Suprapubic skin (tissue), 3 donors: Measurements from ENCODE around the gene PHETA1.

Experiments
- POLR2A ChIP-seq, 2 donors: fragments of 450-650 bp; IDR thresholded peaks; one replicate each; pipeline ENCODE4 v1.6.1; 2017; ENCODE audit warnings: antibody characterized with exemption in 2 of 2, mild to moderate bottlenecking in 2 of 2, moderate library complexity in 2 of 2
- TF ChIP-seq, protein P1 (sequence below), 2 donors: fragments of 200-600 bp in 1 of 2; fragments of 450-650 bp in 1 of 2; sonication (generic) in 1 of 2; IDR thresholded peaks; one replicate each; pipeline ENCODE4 v1.5.1; 2016 to 2019; ENCODE audit warnings: antibody characterized with exemption in 2 of 2, mild to moderate bottlenecking in 1 of 2, moderate library complexity in 1 of 2

DNA sequence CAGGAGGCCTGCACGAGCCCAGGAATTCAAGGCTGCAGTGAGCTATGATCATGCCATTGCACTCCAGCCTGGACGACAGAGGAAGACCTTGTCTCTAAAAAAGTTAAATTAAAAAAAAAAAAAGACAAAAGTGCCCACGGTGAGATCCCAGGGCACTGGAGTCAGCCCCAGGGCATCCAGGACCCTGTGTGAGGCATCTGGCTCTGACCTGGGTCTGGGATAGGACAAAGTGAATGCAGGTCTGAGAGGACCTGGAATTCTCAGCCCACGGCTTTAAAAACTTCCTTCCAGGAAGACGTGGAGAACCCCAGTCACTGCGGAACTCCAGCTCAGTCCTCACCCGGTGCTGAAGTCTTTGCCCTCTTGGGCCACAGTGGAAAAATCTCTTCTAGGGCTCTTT is 33.1 kb downstream of the PHETA1 start:
- TF ChIP-seq, protein P1, sequence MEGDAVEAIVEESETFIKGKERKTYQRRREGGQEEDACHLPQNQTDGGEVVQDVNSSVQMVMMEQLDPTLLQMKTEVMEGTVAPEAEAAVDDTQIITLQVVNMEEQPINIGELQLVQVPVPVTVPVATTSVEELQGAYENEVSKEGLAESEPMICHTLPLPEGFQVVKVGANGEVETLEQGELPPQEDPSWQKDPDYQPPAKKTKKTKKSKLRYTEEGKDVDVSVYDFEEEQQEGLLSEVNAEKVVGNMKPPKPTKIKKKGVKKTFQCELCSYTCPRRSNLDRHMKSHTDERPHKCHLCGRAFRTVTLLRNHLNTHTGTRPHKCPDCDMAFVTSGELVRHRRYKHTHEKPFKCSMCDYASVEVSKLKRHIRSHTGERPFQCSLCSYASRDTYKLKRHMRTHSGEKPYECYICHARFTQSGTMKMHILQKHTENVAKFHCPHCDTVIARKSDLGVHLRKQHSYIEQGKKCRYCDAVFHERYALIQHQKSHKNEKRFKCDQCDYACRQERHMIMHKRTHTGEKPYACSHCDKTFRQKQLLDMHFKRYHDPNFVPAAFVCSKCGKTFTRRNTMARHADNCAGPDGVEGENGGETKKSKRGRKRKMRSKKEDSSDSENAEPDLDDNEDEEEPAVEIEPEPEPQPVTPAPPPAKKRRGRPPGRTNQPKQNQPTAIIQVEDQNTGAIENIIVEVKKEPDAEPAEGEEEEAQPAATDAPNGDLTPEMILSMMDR (IDR thresholded peaks at IDR 0.05): no peak
- no peak for TF ChIP-seq POLR2A (IDR thresholded peaks at IDR 0.05)
